Measurements from ENCODE around the gene INTS1.

GRCh38 chr7:1535100-1535458 lies 30.9 kb upstream of the INTS1 start:
- no peak for TF ChIP-seq CTCF (IDR thresholded peaks at IDR 0.05; ENCODE audit: insufficient read depth, low read depth, low read length)
- no peak for TF ChIP-seq EZH2 (IDR thresholded peaks at IDR 0.05; ENCODE audit: insufficient read depth, low read length)
